T-cell (primary cell): Measurements from ENCODE around the gene TMBIM4. TPM values are rescaled to one million over a fixed set of nuclear protein-coding genes. Genes with fewer than 3 reads are reported as not detected.
A peak's percentile ranks its signal among the peaks of the same experiment; 100 is the strongest.

Experiments
- ATAC-seq, 4 experiments: fragments of 200-7000 bp in 3 of 4; fragments of 150-1000 bp in 1 of 4; cut with Tn5 transposase; replicated peaks in 1 of 4; 1 replicate in 3 of 4; 2 replicates in 1 of 4; pipeline ENCODE4 v1.10.0; 2021; ENCODE audit warnings: moderate library complexity in 3 of 4, mild to moderate bottlenecking in 2 of 4, moderate number of reproducible peaks in 1 of 4
- CTCF ChIA-PET, 2 donors: fragments of 300-600 bp; sonication (Branson Sonifier 250); formaldehyde crosslinking; loops; one replicate each; lab custom pipeline; 2022; ENCODE audit warnings: antibody characterized with exemption in 2 of 2; lab: Charles Lee
- POLR2A ChIA-PET, 2 donors: fragments of 300-600 bp; sonication (Branson Sonifier 250); formaldehyde crosslinking; loops; one replicate each; lab custom pipeline; 2022; ENCODE audit warnings: antibody characterized with exemption in 2 of 2; lab: Charles Lee
- DNase-seq, 35 experiments: peaks; one replicate each; pipeline versions ENCODE4 v3.0.0 to v3.0.0-alpha.2; 2013 to 2023
- H3K27ac ChIP-seq: one replicate; pipeline ENCODE4 v1.5.1; 2013; ENCODE audit warnings: low read length
- H3K27me3 ChIP-seq, 2 experiments: replicated peaks in 1 of 2; 1 replicate in 1 of 2; 2 replicates in 1 of 2; pipeline versions ENCODE4 v1.6.1 to v1.7.0; 2013; ENCODE audit warnings: low read length in 1 of 2, mixed read lengths in 1 of 2; ENCODE audit not compliant: control insufficient read depth in 2 of 2, insufficient read depth in 2 of 2; ENCODE audit errors: extremely low read depth in 1 of 2
- H3K36me3 ChIP-seq, 2 donors: 1 replicate in 1 of 2; 2 replicates in 1 of 2; pipeline versions ENCODE4 v1.6.1 to v1.7.0; 2013; ENCODE audit warnings: low read length in 1 of 2; ENCODE audit not compliant: control insufficient read depth in 2 of 2, insufficient read depth in 1 of 2; ENCODE audit errors: extremely low read depth in 1 of 2
- H3K4me1 ChIP-seq, 2 experiments: 1 replicate in 1 of 2; 2 replicates in 1 of 2; pipeline versions ENCODE4 v1.6.1 to v1.7.0; 2013; ENCODE audit warnings: low read length in 2 of 2, mixed read lengths in 1 of 2; ENCODE audit not compliant: insufficient read depth in 2 of 2, control insufficient read depth in 1 of 2; ENCODE audit errors: extremely low read depth in 1 of 2
- H3K4me3 ChIP-seq, 2 donors: 1 replicate in 1 of 2; 2 replicates in 1 of 2; pipeline versions ENCODE4 v1.5.1 to v1.7.0; 2013; ENCODE audit warnings: mild to moderate bottlenecking in 2 of 2, low read length in 1 of 2, moderate library complexity in 1 of 2; ENCODE audit not compliant: control insufficient read depth in 1 of 2; ENCODE audit errors: extremely low read depth in 1 of 2
- H3K9me3 ChIP-seq: 2 replicates; pipeline ENCODE4 v1.7.0; 2013
- H3K27ac Mint-ChIP-seq, 2 donors: one replicate each; pipeline ENCODE4 v1.8.0; 2020 to 2021; ENCODE audit warnings: mild to moderate bottlenecking in 2 of 2, mixed read lengths in 2 of 2
- H3K27me3 Mint-ChIP-seq, 2 donors: one replicate each; pipeline ENCODE4 v1.8.0; 2021 to 2022; ENCODE audit warnings: mixed read lengths in 2 of 2
- H3K36me3 Mint-ChIP-seq: one replicate; pipeline ENCODE4 v1.8.0; 2021; ENCODE audit warnings: mixed read lengths
- H3K4me1 Mint-ChIP-seq, 3 donors: one replicate each; pipeline ENCODE4 v1.8.0; 2020 to 2022; ENCODE audit warnings: mixed read lengths in 3 of 3, mild to moderate bottlenecking in 1 of 3
- H3K4me3 Mint-ChIP-seq, 3 donors: one replicate each; pipeline ENCODE4 v1.8.0; 2020 to 2022; ENCODE audit warnings: mild to moderate bottlenecking in 3 of 3, mixed read lengths in 3 of 3, moderate library complexity in 3 of 3
- H3K9me3 Mint-ChIP-seq, 3 donors: one replicate each; pipeline ENCODE4 v1.8.0; 2020 to 2022; ENCODE audit warnings: mixed read lengths in 3 of 3
- WGBS: methylation state at CpG from one replicate; pipeline ENCODE4 v1.1.5; 2013; ENCODE audit warnings: missing lambda C conversion rate; ENCODE audit not compliant: insufficient coverage; 5-methylcytosine and 5-hydroxymethylcytosine counted together
- total RNA-seq, 35 experiments: library from RNA in 6 of 35; stranded (reverse) in 6 of 35; fragments of 120-200 nt in 1 of 35; gene quantifications; one replicate each; pipeline versions ENCODE4 v1.2.1 to v1.2.4 and lab custom pipeline; 2013 to 2026

Gene TMBIM4
- total RNA-seq, 5 donors from 2014 or later (not counting 1 experiment from before 2014, with no cell fraction given) = 44.7 to 90.0 (median 76.7) TPM

GRCh38 chr12:66203820-66204219 is 34.0 kb upstream of the TMBIM4 start:
- Histone ChIP-seq H3K27ac (no peak overlapping the region), H3K27me3 (peaks cover 0 to 12% of the 10 kb centered on the region in 2 experiments), H3K4me3 (no peak overlapping the region), H3K4me1 (no peaks in the 10 kb centered on the region), H3K36me3 (no peaks in the 10 kb centered on the region), H3K9me3 (no peaks in the 10 kb centered on the region)
- WGBS = no CpG with 5 or more reads among the region's 4 CpGs
- ATAC-seq (peak in 1 of 4 experiments; percentile 42), DNase-seq (peak in 1 of 35 experiments; percentile 18)
- Mint-ChIP-seq H3K27ac (no peak overlapping the region), H3K4me1 (peaks cover 7 to 13% (median 8%) of the 10 kb centered on the region in 3 donors), H3K27me3 (peaks cover 6 to 13% of the 10 kb centered on the region in 2 donors), H3K4me3 (no peak overlapping the region), H3K36me3 (peaks cover 10% of the 10 kb centered on the region), H3K9me3 (peaks cover 0 to 11% (median 4%) of the 10 kb centered on the region in 3 donors)
- POLR2A ChIA-PET = no interaction called here
- CTCF ChIA-PET = interaction anchor here (0.7 to 1.0 kb wide), 2 partner anchors 31 to 90 kb away, joined by 3 read pairs; no protein-coding TSS in a partner anchor

- H3K4me1 ChIP-seq = no peaks in the 10 kb centered on the region
- DNase-seq (no peak), ATAC-seq (no peak)
- Mint-ChIP-seq H3K36me3 (peaks cover 4% of the 10 kb centered on the region), H3K4me1 (peaks cover 7 to 13% (median 8%) of the 10 kb centered on the region in 3 donors), H3K9me3 (peaks cover 0 to 7% (median 4%) of the 10 kb centered on the region in 3 donors), H3K27ac (no peak overlapping the region), H3K4me3 (no peak overlapping the region), H3K27me3 (peaks cover 17% of the 10 kb centered on the region in 2 donors)
- no peak overlapping the region for H3K27ac ChIP-seq
- H3K36me3 ChIP-seq = no peaks in the 10 kb centered on the region
- H3K27me3 ChIP-seq = peaks cover 0 to 15% of the 10 kb centered on the region in 2 experiments
- no peaks in the 10 kb centered on the region for H3K9me3 ChIP-seq
- ChIA-PET POLR2A (interaction anchor here in 1 of 2 donors (0.6 kb wide), 2 partner anchors 11 to 21 kb away, joined by 3 to 10 read pairs; partner anchors contain the start of gene IRAK3), CTCF (no interaction called here)
- no peak overlapping the region for H3K4me3 ChIP-seq
Observed at GRCh38 chr12:66199831-66200509, 30.2 kb upstream of the TMBIM4 start.

- no peak for DNase-seq
- Histone ChIP-seq H3K27ac (no peak overlapping the region), H3K9me3 (no peaks in the 10 kb centered on the region), H3K4me1 (no peaks in the 10 kb centered on the region), H3K4me3 (no peak overlapping the region), H3K36me3 (no peaks in the 10 kb centered on the region), H3K27me3 (peaks cover 0 to 15% of the 10 kb centered on the region in 2 experiments)
- ATAC-seq = no peak
- Mint-ChIP-seq H3K9me3 (peaks cover 0 to 7% (median 4%) of the 10 kb centered on the region in 3 donors), H3K36me3 (peaks cover 4% of the 10 kb centered on the region), H3K4me1 (peaks cover 3 to 10% (median 6%) of the 10 kb centered on the region in 3 donors), H3K4me3 (no peak overlapping the region), H3K27me3 (peaks cover 21 to 26% of the 10 kb centered on the region in 2 donors), H3K27ac (no peak overlapping the region)
- ChIA-PET POLR2A (no interaction called here), CTCF (no interaction called here)
- WGBS = 80% methylated on average over 1 of the region's 3 CpGs
Observed at GRCh38 chr12:66199141-66199540, 29.3 kb upstream of the TMBIM4 start.

- POLR2A ChIA-PET = interaction anchor here in 1 of 2 donors (0.9 kb wide), 1 partner anchor 28 kb away, joined by 5 read pairs; no protein-coding TSS in a partner anchor
- no peak overlapping the region for H3K27ac ChIP-seq
- H3K4me1 ChIP-seq = no peaks in the 10 kb centered on the region
- H3K9me3 ChIP-seq = no peaks in the 10 kb centered on the region
- H3K36me3 ChIP-seq = no peaks in the 10 kb centered on the region
- H3K4me1 Mint-ChIP-seq = no peaks in the 10 kb centered on the region
- H3K4me3 ChIP-seq = no peak overlapping the region
- H3K9me3 Mint-ChIP-seq = peaks cover 0 to 7% (median 4%) of the 10 kb centered on the region in 3 donors
- H3K36me3 Mint-ChIP-seq = peaks cover 4% of the 10 kb centered on the region
- WGBS = 100% methylated on average over 1 of the region's 3 CpGs
- CTCF ChIA-PET = interaction anchor here in 1 of 2 donors (1.0 kb wide), 1 partner anchor 25 kb away, joined by 3 read pairs; no protein-coding TSS in a partner anchor
- H3K27ac Mint-ChIP-seq = no peak overlapping the region
- peaks cover 28 to 30% of the 10 kb centered on the region in 2 donors for H3K27me3 Mint-ChIP-seq
- H3K27me3 ChIP-seq = peaks cover 0 to 17% of the 10 kb centered on the region in 2 experiments
- DNase-seq (no peak), ATAC-seq (no peak)
- no peak overlapping the region for H3K4me3 Mint-ChIP-seq
Observed at GRCh38 chr12:66197495-66197921, 27.7 kb upstream of the TMBIM4 start.

- ChIA-PET POLR2A (no interaction called here), CTCF (no interaction called here)
- no peaks in the 10 kb centered on the region for H3K36me3 ChIP-seq
- H3K27me3 ChIP-seq = peaks cover 0 to 15% of the 10 kb centered on the region in 2 experiments
- Mint-ChIP-seq H3K9me3 (peaks cover 0 to 7% (median 4%) of the 10 kb centered on the region in 3 donors), H3K4me1 (no peaks in the 10 kb centered on the region), H3K27me3 (peaks cover 28 to 30% of the 10 kb centered on the region in 2 donors), H3K27ac (no peak overlapping the region), H3K36me3 (peaks cover 4% of the 10 kb centered on the region), H3K4me3 (no peak overlapping the region)
- H3K4me3 ChIP-seq = no peak overlapping the region
- 7% methylated on average over 2 of the region's 3 CpGs for WGBS
- no peaks in the 10 kb centered on the region for H3K4me1 ChIP-seq
- no peak for DNase-seq
- no peak overlapping the region for H3K27ac ChIP-seq
- H3K9me3 ChIP-seq = no peaks in the 10 kb centered on the region
- no peak for ATAC-seq
Observed at GRCh38 chr12:66196806-66197205, 27.0 kb upstream of the TMBIM4 start.

- Mint-ChIP-seq H3K27ac (no peak overlapping the region), H3K27me3 (peaks cover 40 to 41% of the 10 kb centered on the region in 2 donors), H3K36me3 (peaks cover 2% of the 10 kb centered on the region), H3K4me1 (no peaks in the 10 kb centered on the region), H3K4me3 (no peak overlapping the region), H3K9me3 (peaks cover 0 to 3% (median 2%) of the 10 kb centered on the region in 3 donors)
- WGBS = 92% methylated on average over 4 of the region's 6 CpGs
- Histone ChIP-seq H3K27me3 (peaks cover 0 to 15% of the 10 kb centered on the region in 2 experiments), H3K9me3 (no peaks in the 10 kb centered on the region), H3K36me3 (no peaks in the 10 kb centered on the region), H3K4me1 (no peaks in the 10 kb centered on the region), H3K27ac (no peak overlapping the region), H3K4me3 (no peak overlapping the region)
- ChIA-PET POLR2A (no interaction called here), CTCF (no interaction called here)
- DNase-seq (no peak), ATAC-seq (no peak)
Observed at GRCh38 chr12:66195242-66195641, 25.4 kb upstream of the TMBIM4 start.
